GM18951 (cell line): ENCODE results near the gene VARS2.

ENCODE experiments used
- POLR2A ChIP-seq: IDR thresholded peaks from 4 replicates; pipeline ENCODE4 v1.6.1; 2011; ENCODE audit warnings: mild to moderate bottlenecking; ENCODE audit not compliant: insufficient read length, insufficient read depth; ENCODE audit errors: extremely low read depth
- in situ Hi-C: fragments of 300-500 bp; cut with MboI; formaldehyde crosslinking; loops from one replicate; pipeline ENCODE4 v1.12.0; 2022; ENCODE audit warnings: low sequenced_read_pairs, mixed read lengths, inconsistent platforms; ENCODE audit not compliant: unreplicated experiment

Gene VARS2

GRCh38 chr6:30880698-30881252 is 33.3 kb upstream of the VARS2 start:
- TF ChIP-seq POLR2A: no peak
- in situ Hi-C loops: no loop called here

DNA sequence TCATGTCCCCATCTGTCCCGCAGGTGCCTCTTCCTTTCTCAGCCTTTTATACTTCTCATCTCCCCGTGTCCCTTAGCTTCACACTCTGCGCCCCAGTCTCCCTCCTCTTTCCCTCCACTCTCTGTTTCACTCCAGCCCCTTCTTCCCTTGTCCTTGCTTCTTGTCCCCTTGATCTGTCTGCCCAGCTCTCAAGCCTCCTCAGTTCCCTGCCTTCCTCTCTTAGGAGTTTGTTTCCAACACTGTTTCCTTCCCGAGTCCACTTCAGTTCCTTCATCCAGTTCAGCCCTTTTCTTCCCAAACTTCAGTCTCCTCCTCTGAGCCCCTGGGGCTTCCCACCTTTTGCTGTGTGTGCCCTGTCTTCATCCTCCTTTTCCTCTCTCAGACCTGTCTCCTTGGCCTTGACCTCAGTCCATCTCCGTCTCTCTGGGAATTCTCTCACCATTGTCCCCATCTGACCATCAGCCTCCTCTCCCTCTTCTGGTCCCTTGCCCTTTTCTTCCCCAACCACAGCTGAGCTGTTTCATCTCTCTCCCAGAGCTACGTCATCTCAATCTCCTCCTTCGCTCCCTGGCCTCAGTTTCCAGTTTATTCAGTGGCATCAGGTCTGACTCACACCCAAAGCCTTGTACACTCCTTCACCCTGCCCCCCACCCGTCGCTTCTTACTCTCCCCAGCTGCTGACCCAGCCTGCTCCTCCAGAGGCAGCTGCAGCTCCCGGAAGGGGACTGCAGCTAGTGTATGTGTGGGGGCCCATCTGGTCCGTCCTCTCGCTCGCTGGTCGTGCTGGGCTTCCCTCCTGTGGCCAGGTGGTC is 32.4 kb upstream of the VARS2 start:
- in situ Hi-C loops: no loop called here
- TF ChIP-seq POLR2A: no peak

- in situ Hi-C loops: no loop called here
- TF ChIP-seq POLR2A: no peak
These were observed 31.8 kb upstream of the VARS2 start for GRCh38 chr6:30882204-30882758.

GRCh38 chr6:30882759-30883684 is 31.0 kb upstream of the VARS2 start:
- in situ Hi-C loops: no loop called here
- no peak for TF ChIP-seq POLR2A

- no peak for TF ChIP-seq POLR2A
- in situ Hi-C loops: no loop called here
These were observed 30.1 kb upstream of the VARS2 start, which contains the start of gene DDR1 for GRCh38 chr6:30883685-30884520. TSS of gene DDR1 (plus strand) at chr6:30884519. CDS start at chr6:30888730, 4,211 bp downstream.

GRCh38 chr6:30884521-30885480 is 29.2 kb upstream of the VARS2 start:
- TF ChIP-seq POLR2A: peak; percentile 21
- in situ Hi-C loops: no loop called here

DNA sequence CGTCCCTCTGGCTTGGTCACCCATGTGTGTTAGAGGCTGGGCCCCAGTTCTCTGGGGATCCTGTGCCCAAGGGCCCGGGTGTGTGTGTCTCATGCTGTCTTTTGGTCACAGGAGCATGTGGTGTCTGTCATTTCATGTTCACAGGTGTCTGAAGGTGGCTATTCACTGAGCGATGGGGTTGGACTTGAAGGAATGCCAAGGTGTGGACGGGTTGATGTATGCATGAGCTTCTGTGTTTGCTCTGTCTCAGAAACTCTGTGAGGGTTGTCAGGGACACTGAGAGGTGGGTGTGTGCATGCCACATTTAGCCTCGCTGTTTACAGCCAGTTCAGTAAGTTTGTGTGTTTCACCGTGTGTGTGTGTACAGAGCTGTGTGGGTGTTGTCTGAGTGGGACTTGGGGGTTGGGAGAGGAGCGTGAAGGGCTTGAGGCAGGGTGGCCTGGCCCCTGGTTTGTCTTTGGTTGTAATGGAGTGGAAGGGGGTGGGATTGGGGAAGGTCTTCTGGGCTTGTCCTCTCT is 28.5 kb upstream of the VARS2 start:
- in situ Hi-C loops: no loop called here
- no peak for TF ChIP-seq POLR2A

- TF ChIP-seq POLR2A: no peak
- in situ Hi-C loops: no loop called here
These were observed 27.8 kb upstream of the VARS2 start for GRCh38 chr6:30885999-30886896.

GRCh38 chr6:30886897-30887255 is 27.2 kb upstream of the VARS2 start:
- TF ChIP-seq POLR2A: no peak

More at GRCh38 chr6:30886897-30887255, 27.2 kb upstream of the VARS2 start:
- in situ Hi-C loops: no loop called here
